Natural killer cell treated with Interleukin-12 subunit alpha and Interleukin-12 subunit beta and Interleukin-15 and Interleukin-18, amount 100 ng/mL, for 72 hours (primary cell): Measurements from ENCODE around the gene NUDT21. TPM values are rescaled to one million over a fixed set of nuclear protein-coding genes. Genes with fewer than 3 reads are reported as not detected.
"Not testable (repeated sequence)": the region's sequence is repeated elsewhere in the genome, so short reads cannot be mapped to it uniquely, and the experiment has no call there.

Experiments
- ATAC-seq, 2 donors: fragments of 150-1000 bp; cut with Tn5 transposase in 1 of 2; sonication (Bioruptor Pico), chemical (Tn5 transposase) in 1 of 2; 2 replicates each; pipeline ENCODE4 v1.10.0; 2021
- DNase-seq: peaks from one replicate; pipeline ENCODE4 v3.0.0; 2022; ENCODE audit warnings: low spot score
- H3K27ac Mint-ChIP-seq, 2 donors: 1 replicate in 1 of 2; 2 replicates in 1 of 2; pipeline ENCODE4 v1.8.0; 2022; ENCODE audit warnings: mixed read lengths in 2 of 2, mild to moderate bottlenecking in 1 of 2, moderate library complexity in 1 of 2
- H3K27me3 Mint-ChIP-seq, 2 donors: 1 replicate in 1 of 2; 2 replicates in 1 of 2; pipeline ENCODE4 v1.8.0; 2022; ENCODE audit warnings: mixed read lengths in 2 of 2
- H3K36me3 Mint-ChIP-seq: one replicate; pipeline ENCODE4 v1.8.0; 2022; ENCODE audit warnings: mixed read lengths
- H3K4me1 Mint-ChIP-seq, 2 donors: 1 replicate in 1 of 2; 2 replicates in 1 of 2; pipeline ENCODE4 v1.8.0; 2022; ENCODE audit warnings: low read depth in 2 of 2, mixed read lengths in 2 of 2, mild to moderate bottlenecking in 1 of 2
- H3K4me3 Mint-ChIP-seq: one replicate; pipeline ENCODE4 v1.8.0; 2022; ENCODE audit warnings: mixed read lengths
- H3K9me3 Mint-ChIP-seq: 2 replicates; pipeline ENCODE4 v1.8.0; 2022; ENCODE audit warnings: mixed read lengths
- total RNA-seq, 2 donors: library from RNA; stranded (reverse); gene quantifications; one replicate each; pipeline ENCODE4 v1.2.3, GENCODE V29; 2022

Gene NUDT21
- 100 to 1,000 TPM; 170 to 176 TPM for total RNA-seq

DNA sequence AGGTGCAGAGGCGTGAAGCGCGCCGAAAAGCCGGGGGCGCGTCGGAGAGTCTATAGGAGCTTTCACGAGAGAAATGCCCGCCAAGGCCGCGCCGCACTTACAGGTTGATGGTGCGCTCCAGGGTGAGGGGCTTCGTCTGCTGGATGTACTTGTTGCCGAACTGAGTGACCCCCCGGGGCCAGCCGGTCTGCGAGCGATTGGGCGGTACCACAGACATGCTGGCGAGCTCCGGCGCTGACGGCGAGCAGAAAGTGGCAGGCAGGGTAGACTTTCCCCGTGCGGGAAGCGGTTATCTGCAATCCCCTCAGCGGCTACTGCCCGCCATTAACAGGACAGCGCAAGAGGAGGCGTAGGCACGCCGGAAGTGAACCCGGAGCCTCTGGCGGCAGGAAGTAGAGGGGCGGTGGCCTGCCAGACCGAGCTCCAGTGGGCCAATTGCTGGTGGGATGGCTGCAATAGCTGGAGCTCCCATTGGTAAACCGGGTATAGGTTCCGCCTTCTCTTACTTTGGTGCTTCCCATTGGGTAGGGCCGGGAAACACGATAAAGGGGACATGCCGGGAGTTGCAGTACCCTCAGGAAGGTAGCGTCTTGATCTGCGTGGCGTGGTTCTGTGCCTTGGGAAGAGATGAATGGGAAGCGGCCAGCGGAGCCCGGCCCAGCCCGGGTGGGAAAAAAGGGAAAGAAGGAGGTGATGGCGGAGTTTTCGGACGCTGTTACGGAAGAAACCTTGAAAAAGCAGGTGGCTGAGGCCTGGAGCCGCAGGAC is at the start of gene NUDT21, which contains the start of gene OGFOD1:
Gene NUDT21 (minus strand): TSS at position 347 of the 767 bp plus-strand sequence. CDS start 130 bp downstream, at position 217.
Gene OGFOD1 (plus strand): TSS at position 569 of the 767 bp plus-strand sequence. CDS start 59 bp downstream, at position 628.
- Mint-ChIP-seq H3K9me3 (no peaks in the 10 kb centered on the region), H3K36me3 (peaks cover 33% of the 10 kb centered on the region), H3K4me1 (peaks cover 34 to 59% of the 10 kb centered on the region in 2 donors)

DNA sequence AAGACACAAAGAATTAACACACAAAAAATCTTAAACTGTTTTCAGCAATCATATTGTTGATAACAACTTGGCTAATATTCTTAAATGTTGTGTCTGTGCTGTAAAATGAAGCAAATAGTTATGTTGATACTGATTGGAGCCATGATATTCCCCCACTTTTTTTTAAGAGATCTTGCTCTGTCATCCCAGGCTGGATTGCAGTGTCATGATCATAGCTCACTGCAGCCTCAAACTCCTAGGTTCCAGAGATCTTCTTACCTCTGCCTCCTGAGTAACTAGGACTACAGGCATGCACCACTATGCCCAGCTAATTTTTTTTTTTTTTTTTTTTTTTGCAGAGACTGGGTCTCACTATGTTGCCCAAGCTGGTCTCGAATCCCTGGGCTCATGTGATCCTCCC is 42.7 kb upstream of the NUDT21 start:
- Mint-ChIP-seq H3K4me3 (no peak overlapping the region), H3K36me3 (peaks cover 16% of the 10 kb centered on the region), H3K9me3 (no peaks in the 10 kb centered on the region), H3K27ac (no peak overlapping the region), H3K27me3 (no peaks in the 10 kb centered on the region), H3K4me1 (no peaks in the 10 kb centered on the region)
- ATAC-seq (no peak), DNase-seq (no peak)

More for the DNA sequence above, at the start of gene NUDT21, which contains the start of gene OGFOD1:
- Mint-ChIP-seq H3K4me3 (peak within 1 kb of the TSS; percentile 92), H3K27ac (peak within 1 kb of the TSS; percentile 86 to 96), H3K27me3 (no peaks in the 10 kb centered on the region)
- ATAC-seq (peak; percentile 99 to 100), DNase-seq (peak; percentile 96)

DNA sequence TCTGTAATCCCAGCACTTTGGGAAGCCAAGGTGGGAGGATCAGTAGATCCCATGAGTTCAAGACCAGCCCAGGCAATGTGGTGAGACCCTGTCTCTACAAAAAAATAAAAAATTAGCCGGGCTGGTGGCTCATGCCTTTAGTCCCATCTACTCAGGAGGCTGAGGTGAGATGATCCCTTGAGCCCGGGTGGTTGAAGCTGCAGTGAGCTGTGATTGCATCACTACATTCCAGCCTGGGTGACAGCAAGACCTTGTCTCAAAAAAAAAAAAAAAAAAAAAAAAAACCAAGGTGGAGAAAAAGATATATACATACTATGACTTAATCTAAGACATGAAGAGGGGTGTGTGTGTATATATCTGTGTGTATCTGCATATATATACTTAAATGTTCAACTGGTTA is 42.0 kb upstream of the NUDT21 start:
- peaks cover 9% of the 10 kb centered on the region for H3K36me3 Mint-ChIP-seq

DNA sequence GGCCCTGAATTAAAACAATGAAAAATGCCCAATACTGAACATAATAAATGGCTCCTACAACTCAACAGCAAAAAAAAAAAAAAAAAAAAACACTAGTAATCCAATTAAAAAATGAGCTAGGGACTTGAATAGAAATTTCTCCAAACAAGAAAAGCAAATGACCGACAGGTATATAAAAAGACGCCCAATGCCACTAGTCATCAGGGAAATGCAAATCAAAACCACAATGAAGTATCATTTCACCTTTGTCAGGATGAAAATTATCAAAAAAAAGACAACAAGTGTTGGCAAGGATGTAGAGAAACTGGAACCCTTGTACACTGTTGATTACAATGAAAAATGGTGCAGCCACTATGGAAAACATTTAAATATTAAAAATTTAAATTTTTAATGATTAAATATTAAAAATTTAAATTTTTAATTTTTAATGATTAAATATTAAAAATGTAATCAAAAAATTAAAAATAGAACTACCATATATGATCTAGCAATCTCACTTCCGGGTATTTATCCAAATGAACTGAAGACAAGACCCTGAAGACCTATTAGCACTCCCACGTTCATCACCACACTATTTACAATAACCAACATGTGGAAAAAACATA is 40.6 kb upstream of the NUDT21 start:
- H3K27me3 Mint-ChIP-seq: no peaks in the 10 kb centered on the region
- ATAC-seq: no peak
- DNase-seq: no peak
- H3K27ac Mint-ChIP-seq: no peak overlapping the region
- no peaks in the 10 kb centered on the region for H3K4me1 Mint-ChIP-seq
- H3K36me3 Mint-ChIP-seq: peaks cover 2% of the 10 kb centered on the region
- no peaks in the 10 kb centered on the region for H3K9me3 Mint-ChIP-seq
- H3K4me3 Mint-ChIP-seq: no peak overlapping the region

More for the DNA sequence above, 42.0 kb upstream of the NUDT21 start:
- DNase-seq (no peak), ATAC-seq (no peak)
- Mint-ChIP-seq H3K27me3 (no peaks in the 10 kb centered on the region), H3K4me3 (no peak overlapping the region), H3K27ac (no peak overlapping the region), H3K4me1 (no peaks in the 10 kb centered on the region), H3K9me3 (no peaks in the 10 kb centered on the region)

DNA sequence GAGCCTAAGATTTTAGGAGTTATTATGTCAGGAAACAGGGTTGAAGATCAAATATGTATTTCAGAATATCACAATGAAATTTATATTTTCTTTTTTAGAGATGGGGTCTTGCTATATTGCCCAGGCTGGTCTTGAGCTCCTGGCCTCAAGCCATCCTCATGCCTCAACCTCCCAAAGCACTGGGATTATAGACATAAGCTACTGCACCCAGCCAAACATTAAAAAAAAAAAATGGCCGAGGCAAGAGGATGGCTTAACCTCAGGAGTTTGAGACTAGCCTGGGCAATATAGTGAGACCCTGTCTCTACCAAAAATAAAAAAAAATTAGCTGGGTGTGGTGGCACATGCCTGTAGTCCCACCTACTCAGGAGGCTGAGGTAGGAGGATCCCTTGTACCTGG is 37.7 kb upstream of the NUDT21 start:
- not testable (repeated sequence) for ATAC-seq, DNase-seq, H3K27ac Mint-ChIP-seq, H3K4me1 Mint-ChIP-seq, H3K27me3 Mint-ChIP-seq, H3K36me3 Mint-ChIP-seq, H3K9me3 Mint-ChIP-seq, H3K4me3 Mint-ChIP-seq

DNA sequence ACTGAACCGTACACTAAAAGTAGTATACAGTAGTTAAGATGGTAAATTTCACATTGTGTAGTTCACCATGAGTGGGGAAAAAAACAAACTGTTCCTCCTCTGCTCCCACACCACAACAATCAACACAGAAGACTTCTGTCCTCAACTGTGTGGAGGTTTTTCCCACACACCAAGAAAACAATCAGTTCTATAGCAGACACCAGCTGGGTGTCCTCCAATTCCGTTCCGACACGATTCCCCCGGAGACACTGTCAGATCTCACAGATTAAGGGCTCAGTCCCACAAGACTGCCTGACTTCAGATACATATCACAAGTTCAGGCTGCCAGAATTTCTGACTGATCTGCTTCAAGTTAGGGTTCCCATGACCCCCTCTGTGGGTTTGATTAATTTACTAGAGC is 36.9 kb upstream of the NUDT21 start:
- DNase-seq (no peak), ATAC-seq (no peak)
- H3K27me3 Mint-ChIP-seq: no peaks in the 10 kb centered on the region
- no peaks in the 10 kb centered on the region for H3K36me3 Mint-ChIP-seq
- no peak overlapping the region for H3K4me3 Mint-ChIP-seq
- no peaks in the 10 kb centered on the region for H3K4me1 Mint-ChIP-seq
- H3K9me3 Mint-ChIP-seq: no peaks in the 10 kb centered on the region
- no peak overlapping the region for H3K27ac Mint-ChIP-seq

DNA sequence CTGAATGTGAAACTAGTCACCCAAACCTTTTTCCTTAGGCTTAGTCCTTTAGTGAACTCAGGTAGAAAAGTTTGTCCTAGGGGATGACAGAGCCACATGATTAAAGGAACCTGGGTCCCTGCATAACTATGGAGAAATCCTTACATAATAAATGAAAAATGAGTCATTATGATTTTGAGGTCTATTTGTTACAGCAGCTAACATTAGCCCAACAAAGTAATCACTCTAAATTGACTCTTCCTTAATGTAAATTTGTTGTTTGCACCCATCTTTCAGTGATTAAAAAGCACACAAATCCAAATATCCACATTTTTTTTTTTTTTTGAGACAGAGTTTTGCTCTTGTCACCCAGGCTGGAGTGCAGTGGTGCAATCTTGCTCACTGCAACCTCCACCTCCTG is 32.3 kb upstream of the NUDT21 start:
- H3K9me3 Mint-ChIP-seq: no peaks in the 10 kb centered on the region
- DNase-seq: no peak
- no peak overlapping the region for H3K4me3 Mint-ChIP-seq
- peaks cover 0 to 3% of the 10 kb centered on the region in 2 donors for H3K4me1 Mint-ChIP-seq
- no peaks in the 10 kb centered on the region for H3K27me3 Mint-ChIP-seq
- H3K36me3 Mint-ChIP-seq: no peaks in the 10 kb centered on the region
- ATAC-seq: no peak
- H3K27ac Mint-ChIP-seq: no peak overlapping the region

DNA sequence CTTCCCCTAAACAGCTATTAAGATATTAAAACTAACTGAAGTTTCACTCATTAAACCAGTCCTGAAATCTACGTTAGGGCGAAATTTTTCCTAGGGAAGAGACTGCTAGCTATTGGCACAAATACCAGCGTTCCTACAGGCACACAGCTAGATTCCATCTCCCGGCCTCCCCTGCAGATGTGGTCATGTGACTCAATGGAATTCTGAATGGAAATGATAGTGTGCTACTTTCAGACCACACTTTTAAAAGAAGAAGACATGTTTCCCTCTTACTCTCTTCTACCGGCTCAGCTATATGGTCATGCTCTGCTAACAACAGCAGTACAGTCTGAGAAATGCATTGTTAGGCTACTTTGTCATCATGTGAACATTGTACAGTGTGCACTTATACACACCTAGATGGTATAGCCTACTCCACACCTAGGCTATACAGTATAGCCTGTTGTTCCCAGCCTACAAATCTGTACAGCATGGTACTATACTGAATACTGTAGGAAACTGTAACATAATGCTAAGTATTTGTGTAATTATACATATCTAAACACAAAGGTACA is 31.6 kb upstream of the NUDT21 start:
- Mint-ChIP-seq H3K4me1 (peaks cover 0 to 4% of the 10 kb centered on the region in 2 donors), H3K27ac (no peak overlapping the region), H3K27me3 (no peaks in the 10 kb centered on the region), H3K9me3 (no peaks in the 10 kb centered on the region), H3K36me3 (peaks cover 1% of the 10 kb centered on the region), H3K4me3 (no peak overlapping the region)
- DNase-seq: no peak
- no peak for ATAC-seq

DNA sequence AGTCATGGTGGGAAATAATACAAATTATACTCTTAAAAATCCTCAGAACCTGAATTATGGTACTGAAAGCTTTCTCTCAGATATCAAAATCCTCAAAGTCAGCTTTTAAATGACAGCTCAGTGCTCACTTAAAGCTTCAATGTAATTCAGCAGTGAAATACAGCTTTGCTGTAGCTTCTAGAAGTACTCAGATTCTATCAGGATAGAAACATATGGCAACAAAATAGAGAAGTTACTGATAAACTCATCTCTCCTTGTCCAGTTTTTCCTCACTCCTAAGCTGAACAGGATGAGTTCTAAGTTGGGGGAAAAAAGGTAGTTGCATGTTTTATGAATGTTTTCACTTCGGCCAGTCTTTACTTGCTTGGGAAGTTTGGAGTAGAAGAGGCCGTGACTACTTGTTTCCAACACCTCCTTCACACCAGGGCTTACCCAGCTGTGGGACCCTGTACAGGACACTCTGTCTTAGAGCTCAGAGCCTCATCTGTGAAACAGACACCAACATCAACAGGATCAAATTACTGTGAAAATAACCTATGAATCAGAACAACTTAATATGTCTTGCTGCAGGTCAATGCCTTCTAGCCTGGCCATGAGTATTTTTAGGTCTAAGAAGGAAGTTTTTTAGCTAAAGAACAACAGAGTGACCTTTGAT is 30.5 kb upstream of the NUDT21 start:
- Mint-ChIP-seq H3K27me3 (no peaks in the 10 kb centered on the region), H3K36me3 (peaks cover 8% of the 10 kb centered on the region)
- ATAC-seq: no peak

DNA sequence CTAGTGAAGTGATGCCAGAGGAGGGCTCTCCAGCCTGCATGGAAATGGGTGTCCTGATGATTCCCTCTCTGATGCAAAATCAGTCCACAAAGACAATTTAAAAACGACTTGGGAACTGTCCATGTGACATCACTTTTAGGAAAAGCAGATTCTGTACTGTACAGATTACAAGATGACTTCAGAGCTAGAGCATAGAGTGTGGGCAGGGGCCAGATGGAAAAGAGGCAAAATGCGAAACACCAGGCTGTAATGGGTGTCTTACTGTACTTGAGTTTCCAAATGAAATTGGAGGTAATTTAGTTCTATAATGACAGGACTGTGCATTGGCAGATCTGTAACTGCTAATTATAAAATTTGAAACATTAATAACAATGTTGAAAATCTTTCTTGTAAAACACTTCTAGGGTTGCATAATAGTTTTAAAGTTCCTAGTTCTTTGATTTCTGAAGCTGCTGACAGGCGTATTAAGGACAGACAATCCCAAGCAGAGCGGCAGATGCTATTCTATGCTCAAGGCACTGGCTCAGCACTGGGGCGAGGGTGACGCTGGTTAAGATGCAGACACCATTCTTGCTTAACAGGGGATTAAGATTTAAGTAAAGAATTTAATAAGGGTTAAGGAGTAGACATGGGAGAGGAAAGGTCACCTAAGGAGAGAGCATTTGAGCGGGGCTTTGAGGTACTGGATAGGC is 29.8 kb upstream of the NUDT21 start:
- H3K27me3 Mint-ChIP-seq: no peaks in the 10 kb centered on the region
- no peaks in the 10 kb centered on the region for H3K9me3 Mint-ChIP-seq
- no peak overlapping the region for H3K4me3 Mint-ChIP-seq
- H3K27ac Mint-ChIP-seq: no peak overlapping the region
- H3K4me1 Mint-ChIP-seq: peaks cover 0 to 8% of the 10 kb centered on the region in 2 donors
- peaks cover 14% of the 10 kb centered on the region for H3K36me3 Mint-ChIP-seq
- ATAC-seq (no peak), DNase-seq (no peak)

More for the DNA sequence above, 30.5 kb upstream of the NUDT21 start:
- no peak overlapping the region for H3K27ac Mint-ChIP-seq
- H3K9me3 Mint-ChIP-seq: no peaks in the 10 kb centered on the region
- DNase-seq: no peak
- H3K4me1 Mint-ChIP-seq: peaks cover 0 to 8% of the 10 kb centered on the region in 2 donors
- no peak overlapping the region for H3K4me3 Mint-ChIP-seq

DNA sequence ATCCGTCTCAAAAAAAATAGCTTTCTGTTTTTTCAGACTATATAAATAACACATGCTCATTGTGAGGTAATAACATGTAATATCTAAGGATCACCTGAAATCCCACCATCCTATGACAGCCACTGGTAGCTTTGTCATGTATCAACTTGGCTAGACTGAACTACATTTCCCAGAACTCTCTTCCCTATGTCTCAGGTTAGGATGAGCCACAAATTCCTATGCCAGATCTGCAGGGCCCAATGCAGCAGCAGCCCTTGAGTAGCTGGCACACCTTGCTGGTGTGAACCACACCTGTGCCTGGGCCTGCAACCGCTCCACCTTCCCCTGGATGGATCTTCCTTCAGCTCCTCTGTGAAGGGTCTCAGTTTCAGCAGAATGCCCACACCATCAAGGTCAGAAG is 28.3 kb upstream of the NUDT21 start:
- Mint-ChIP-seq H3K36me3 (peaks cover 23% of the 10 kb centered on the region), H3K27me3 (no peaks in the 10 kb centered on the region), H3K4me3 (no peak overlapping the region), H3K9me3 (no peaks in the 10 kb centered on the region), H3K4me1 (peaks cover 0 to 8% of the 10 kb centered on the region in 2 donors), H3K27ac (peak overlapping the region in 1 of 2 donors; percentile 39)
- no peak for ATAC-seq
- DNase-seq: no peak

DNA sequence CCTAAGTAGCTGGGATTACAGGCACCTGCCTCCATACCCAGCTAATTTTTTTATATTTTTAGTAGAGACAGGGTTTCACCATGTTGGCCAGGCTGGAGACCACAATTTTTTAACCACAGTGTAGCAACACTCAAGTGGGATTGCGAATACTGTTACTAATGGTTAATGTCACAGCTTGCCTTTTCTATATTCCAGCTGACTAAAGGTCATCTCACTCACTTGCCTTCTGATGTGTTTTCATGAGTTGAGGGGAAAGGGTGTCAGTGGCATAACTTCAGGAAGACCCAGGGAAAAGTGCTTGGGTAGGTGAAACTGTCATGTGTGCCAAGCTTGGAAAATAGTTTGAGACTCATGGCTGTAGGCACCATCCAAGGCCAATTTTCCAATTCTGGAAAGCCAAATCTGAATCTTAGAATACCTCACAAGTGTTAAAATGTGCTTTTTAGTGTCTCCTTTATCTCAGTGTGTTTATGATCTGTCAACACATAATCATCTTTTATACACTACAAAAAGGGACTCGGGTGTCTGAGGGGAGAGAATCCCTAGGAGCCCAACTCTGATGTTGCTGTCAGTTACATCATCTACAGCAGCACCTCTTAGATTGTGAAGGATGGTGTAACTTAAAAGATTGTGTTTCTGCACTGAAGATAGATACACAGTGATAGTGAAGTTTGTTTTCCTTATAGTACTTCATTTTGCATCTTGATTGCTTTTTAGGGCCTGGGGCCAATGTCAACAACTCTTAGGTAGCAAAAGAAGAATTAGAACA is 27.3 kb upstream of the NUDT21 start:
- peaks cover 0 to 8% of the 10 kb centered on the region in 2 donors for H3K4me1 Mint-ChIP-seq
- no peaks in the 10 kb centered on the region for H3K27me3 Mint-ChIP-seq
- H3K9me3 Mint-ChIP-seq: no peaks in the 10 kb centered on the region
- H3K27ac Mint-ChIP-seq: peak overlapping the region in 1 of 2 donors; percentile 41
- no peak overlapping the region for H3K4me3 Mint-ChIP-seq
- no peak for DNase-seq
- ATAC-seq: peak; percentile 41 to 67
- peaks cover 24% of the 10 kb centered on the region for H3K36me3 Mint-ChIP-seq
